Stimulated activated naive CD4-positive, alpha-beta T cell (primary cell): ENCODE data around the gene PAPPA.

Experiments
- DNase-seq, 6 experiments: peaks; one replicate each; lab custom pipeline; 2025; lab: John Stamatoyannopoulos, UW

PAPPA gene

DNA sequence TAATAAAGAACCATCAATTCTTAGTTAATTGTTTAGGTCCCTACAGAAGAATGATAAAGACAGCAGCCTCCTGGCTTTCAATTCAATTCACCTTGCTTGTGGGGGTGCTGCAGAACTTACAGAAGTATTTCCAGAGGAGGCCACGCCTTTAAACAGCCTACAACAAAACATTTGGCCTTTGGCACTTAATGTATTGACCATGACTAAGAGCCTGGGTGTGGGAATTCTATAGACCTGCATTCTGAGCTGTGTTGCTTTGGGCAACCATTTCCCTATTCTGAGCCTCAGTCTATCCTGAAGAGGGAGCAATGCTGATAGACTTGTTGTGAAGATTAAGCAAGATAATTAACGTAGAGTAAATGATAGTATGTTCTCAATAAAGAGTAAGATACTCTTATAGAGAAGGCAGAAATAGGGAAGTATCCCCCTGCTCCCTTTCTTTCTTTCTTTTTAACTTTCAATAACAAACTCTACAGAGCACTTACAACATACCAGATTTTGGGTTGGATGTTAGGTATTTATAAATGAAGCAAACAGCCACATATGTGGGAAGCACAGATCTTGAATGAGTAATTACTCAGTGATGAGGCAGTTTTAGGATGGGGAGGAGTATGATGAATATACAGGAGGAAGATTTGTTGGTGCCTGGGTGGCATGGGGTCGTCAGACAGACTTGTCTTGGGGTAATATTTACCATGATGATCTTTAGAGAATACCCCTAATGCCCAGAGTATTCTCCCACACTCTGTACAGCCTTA, 28.4 kb downstream of the PAPPA start:
- DNase-seq = no peak

- DNase-seq = no peak
These were observed 29.3 kb downstream of the PAPPA start for GRCh38 chr9:116182876-116183275.

- no peak for DNase-seq
These were observed 34.1 kb downstream of the PAPPA start for GRCh38 chr9:116187570-116188170.

GRCh38 chr9:116189683-116190082, 36.1 kb downstream of the PAPPA start:
- no peak for DNase-seq

DNA sequence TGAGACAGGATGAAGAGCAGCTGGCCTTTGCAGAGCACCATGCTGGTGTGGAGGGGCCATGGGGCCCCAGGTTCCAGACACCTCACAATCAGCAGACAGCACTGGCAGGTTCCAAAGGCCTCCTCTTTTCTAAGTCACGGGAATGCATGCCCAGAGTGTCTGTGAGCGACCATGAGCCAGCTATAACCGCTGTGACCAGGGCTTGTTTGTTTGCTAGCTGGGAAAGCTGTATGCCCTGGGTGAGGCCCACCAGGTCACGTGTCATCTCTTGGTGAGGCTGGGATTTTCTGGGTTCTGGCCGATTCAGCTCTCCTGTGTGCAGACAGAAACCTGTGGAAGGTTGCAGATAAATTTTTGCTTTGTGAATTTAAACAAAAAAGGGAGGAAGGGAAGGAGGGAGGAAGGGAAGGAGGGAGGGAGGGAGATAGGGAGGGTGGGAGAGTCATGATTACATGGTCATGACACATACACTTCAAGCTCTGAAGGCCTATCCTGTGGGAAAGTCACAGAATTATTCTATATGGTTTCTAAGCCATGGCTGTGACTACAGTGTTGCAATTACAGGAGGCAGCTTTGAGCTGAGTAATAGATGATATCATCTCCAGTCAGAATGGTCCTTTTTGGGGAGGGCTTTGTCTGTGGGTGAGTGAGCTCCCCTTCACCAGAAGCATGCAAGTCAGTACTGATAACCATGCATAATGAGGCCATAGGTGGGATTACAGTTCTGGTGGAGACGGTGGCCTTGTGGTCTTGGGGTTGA, 37.2 kb downstream of the PAPPA start:
- DNase-seq = no peak

- no peak for DNase-seq
These were observed 38.2 kb downstream of the PAPPA start for GRCh38 chr9:116191576-116192415.

DNA sequence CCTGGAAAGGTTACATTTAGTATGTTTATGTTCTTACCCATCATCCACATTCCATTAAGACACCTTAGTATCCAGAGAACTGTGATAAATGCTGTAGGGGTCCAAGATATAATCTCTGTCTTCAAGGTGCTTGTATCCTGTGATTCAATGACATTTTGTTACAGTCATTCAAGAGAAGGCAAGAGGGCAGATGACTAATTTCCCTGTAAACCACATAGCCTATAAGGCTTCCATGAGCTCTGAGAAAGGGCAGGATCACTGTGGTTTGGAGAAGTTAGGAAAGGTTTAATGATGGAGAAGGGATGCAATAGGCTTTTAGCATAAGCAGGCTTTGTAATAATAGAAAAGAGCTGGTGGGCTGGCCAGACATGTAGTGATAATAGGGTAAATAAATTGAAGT, 40.0 kb downstream of the PAPPA start:
- no peak for DNase-seq

DNA sequence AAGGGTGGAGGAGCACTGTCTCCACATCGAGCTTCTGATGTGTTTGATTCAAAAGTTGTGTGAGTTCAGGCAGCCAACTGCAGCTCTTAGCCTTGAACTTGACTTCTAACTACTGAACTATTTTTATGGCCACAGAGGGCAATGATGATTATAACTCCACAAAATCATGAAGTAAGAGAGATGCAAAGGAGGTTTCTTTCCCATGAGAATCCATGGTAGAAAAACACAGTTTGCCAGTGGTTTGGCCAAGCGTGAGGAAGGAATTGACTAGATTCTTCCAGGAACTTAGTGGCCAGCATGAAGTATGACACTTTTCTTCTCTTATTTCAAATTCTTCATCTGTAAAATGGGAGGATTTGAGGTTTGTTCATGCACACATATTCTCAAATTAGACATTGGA, 43.2 kb downstream of the PAPPA start:
- no peak for DNase-seq

DNA sequence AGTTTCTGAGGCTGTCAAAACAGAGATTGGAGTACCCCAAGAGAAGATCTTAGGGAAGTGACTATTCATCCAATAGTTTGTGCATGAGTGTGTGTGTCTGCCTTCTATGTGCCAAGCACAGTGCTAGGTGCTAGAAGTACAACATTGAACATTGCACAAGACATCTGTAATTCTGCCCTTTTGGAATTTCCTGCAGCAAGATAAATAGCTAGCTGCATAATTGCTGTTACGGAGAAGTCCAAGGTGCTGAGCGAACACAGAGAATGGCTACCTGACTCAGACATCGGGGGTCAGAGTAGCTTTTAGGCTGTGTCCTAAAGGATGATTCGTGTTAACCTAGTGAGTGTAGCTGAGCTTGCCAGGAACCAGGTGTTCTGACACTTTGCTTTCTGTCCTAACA, 44.8 kb downstream of the PAPPA start:
- no peak for DNase-seq

GRCh38 chr9:116202219-116202912, 48.8 kb downstream of the PAPPA start:
- DNase-seq = no peak

DNA sequence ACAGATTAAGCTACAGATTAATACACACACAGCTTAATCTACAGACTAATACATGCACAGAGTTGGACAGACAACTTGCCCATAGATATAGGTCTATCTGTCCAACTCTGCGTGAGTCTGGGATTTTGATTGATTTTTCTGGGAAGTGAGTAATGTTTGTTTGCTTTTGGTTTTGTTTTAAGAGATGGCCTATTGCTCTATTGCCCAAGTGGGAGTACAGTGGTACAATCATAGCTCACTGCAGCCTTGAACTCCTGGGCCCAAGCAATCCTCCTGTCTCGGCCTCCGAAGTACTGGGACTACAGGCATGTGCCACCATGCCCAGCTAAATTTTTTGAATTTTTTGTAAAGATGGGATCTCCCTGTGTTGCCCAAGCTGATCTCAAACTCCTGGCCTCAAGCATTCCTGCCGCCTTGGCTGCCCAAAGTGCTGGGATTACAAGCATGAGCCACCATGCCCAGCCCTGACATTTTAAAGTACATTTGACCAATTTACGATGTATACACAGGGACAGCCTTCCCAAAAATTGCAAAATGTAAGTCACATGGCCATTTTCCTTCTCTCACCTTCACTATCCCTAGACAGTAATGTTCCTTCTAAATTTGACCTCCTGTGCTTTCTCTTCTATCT, 50.8 kb downstream of the PAPPA start:
- DNase-seq = no peak

DNA sequence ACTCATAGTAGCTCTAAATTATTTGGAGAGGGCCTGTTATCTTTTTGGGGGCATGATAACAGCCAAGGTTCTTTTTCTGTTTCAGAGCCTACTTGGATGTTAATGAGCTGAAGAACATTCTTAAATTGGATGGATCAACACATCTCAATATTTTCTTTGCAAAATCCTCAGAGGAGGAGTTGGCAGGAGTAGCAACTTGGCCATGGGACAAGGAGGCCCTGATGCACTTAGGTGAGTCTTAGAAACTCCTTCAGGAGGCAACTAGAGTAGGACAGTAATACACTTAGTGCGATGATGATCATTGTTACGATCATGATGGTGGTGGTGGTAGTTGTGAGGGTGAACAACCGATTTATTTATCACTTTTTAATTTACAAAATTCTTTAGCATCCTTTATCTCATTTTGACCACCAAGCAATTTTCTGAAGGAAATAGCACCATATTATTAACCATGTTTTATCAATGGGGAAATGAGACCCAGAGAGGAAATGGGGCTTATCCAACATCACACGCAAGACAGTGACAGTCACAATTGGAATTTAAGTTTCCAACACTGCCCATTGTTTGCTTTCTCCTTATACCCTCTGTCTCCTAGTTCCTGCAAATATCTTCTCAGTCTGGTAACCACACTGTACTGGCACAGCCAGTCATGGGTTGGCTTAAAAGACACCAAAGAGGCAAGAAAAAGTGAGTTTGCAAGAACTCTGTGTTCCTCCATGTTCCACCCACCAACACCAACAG, 54.0 kb downstream of the PAPPA start:
- no peak for DNase-seq

DNA sequence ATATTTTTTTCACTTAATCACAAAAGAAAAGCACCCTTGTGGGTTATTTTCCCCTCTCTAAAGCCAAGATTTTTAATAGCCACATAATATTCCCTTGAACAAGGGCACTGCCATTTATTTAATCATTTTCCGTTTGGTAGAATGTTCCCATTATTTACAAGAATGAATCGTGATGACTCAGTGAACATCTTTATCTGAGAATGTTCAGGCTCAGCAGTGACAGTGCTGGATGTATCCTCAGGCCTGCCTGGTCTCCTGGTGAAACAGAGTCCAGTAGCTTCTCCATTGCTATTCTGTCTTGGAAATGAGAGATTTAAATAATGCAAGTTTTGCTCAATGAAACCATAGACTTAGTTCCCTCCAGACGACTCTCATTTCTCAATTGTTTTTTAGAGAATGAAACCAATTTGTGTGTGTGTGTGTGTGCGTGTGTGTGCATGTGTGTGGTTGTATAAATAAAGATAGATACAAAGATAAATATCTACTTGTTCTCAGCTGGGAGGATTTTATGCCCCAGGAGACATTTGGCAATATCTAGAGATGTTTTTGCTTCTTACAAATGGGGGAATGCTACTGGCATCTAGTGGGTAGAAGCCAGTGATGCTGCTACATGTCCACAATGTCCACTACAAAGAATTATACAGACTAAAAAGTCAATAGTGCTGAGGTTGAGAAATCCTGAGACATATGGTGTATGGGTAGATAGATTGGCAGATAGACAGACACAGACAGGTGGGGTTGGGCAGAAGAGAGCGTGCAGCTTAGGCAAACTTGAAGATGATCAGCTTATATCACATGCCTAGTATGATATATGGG, 55.0 kb downstream of the PAPPA start:
- no peak for DNase-seq

- DNase-seq = no peak
These were observed 56.0 kb downstream of the PAPPA start for GRCh38 chr9:116209414-116210116.

DNA sequence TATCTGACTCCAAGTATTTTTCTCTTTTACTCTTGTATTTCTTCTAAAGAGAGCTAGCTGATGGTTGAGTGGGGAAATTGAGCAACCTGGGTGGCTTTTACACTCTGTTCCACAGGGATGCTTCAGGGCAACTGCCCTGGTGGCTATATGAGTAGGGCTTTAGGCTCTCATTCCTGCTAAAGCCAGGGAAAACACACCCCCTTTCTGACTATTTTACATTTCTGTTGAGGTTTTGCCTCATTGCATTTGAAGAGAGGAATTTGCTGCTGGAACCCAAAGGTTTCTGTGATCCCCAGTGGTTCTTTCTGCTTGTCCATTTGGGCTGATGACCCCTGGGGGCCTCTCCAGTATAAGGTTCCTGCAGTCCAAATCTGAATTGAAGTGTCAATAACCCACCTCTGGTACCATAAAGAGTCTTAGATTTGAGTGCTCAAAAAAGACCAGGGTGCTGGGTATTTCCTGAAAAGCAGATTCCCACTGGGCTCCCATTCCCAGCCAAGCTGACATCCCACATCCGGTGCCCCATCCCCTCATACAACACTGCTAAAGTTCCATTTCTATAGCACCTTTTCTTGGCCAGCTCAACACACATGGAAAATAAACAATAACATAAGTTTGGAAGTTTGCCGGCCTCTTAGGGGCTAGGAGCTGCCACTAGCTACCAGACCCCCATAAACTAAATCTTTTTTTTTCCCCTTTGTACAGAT, 59.5 kb downstream of the PAPPA start:
- no peak for DNase-seq

DNA sequence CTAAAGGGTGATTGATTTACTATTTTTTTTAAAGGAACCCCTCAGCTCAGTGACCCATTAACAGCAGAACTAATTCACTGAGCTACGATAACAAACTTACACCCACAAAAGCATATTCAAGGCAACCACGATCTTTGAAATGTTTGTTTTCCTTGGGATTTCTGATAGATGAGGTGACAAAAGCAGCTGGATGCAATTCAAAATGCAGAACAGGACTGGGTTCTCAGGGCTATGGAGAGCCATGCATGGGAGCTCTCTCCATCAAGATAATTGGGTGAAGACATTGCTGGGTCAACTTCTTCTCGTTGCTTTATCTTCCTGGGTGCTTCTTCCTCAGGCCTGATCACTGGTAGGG, 60.1 kb downstream of the PAPPA start:
- DNase-seq = no peak

GRCh38 chr9:116218399-116218798, 64.8 kb downstream of the PAPPA start:
- no peak for DNase-seq

DNA sequence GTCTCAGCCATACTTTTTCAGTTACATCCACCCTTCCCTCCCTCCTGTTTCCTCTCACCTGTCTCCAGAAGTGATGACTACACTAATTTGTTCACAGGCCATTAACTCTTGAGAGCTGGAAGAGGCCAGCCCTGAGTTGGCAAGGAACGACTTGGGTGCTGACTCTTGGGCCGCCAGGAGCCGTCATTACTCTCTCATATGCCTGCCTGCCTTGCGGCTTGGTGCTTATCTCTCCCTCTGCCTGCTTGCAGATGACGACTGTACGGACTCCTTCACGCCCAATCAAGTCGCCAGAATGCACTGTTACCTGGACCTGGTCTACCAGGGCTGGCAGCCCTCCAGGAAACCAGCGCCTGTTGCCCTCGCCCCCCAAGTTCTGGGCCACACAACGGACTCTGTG, 66.1 kb downstream of the PAPPA start:
- DNase-seq = no peak
